KG1 (cell line): ENCODE data around the gene AADAC.
A peak's percentile ranks its signal among the peaks of the same experiment; 100 is the strongest.
"Not testable (repeated sequence)": the region's sequence is repeated elsewhere in the genome, so short reads cannot be mapped to it uniquely, and the experiment has no call there.

ENCODE experiments used
- DNase-seq: peaks from one replicate; lab custom pipeline; 2025; lab: John Stamatoyannopoulos, UW

AADAC gene

GRCh38 chr3:151796105-151796680 lies 17.7 kb upstream of the AADAC start:
- DNase-seq = no peak

DNA sequence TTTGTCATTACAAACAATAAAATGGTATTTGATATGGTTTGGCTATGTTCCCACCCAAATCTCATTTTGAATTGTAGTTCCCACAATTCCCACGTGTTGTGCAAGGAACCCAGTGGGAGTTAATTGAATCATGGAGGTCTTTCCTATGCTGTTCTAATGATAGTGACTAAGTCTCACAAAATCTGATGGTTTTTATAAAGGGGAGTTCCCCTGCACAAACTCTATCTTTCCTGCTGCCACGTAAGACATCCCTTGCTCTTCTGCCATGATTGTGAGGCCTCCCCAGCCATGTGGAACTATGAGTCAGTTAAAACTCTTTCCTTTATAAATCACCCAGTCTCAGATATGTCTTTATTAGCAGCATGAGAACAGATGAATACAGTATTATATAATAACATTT lies 15.4 kb upstream of the AADAC start:
- no peak for DNase-seq

DNA sequence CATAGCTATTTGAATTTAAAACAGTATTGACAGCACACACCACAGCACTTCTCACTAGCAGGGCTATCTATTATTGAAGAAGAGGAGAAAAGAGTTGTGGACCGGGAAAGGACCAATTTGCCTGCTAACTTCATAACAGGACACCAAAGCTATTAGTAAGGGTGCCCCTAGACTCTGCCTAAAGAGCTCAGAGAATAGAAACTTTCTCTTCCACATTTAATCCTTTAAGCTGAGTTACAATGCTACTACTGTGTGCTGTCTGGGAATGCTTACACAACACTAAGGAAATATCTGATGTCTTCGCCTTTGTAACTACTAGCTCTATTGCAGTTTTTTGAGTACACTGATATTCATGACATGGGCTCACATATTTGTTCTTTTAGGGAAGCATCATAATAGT lies 13.5 kb upstream of the AADAC start:
- no peak for DNase-seq

GRCh38 chr3:151804267-151804666 lies 9.6 kb upstream of the AADAC start:
- DNase-seq = no peak

DNA sequence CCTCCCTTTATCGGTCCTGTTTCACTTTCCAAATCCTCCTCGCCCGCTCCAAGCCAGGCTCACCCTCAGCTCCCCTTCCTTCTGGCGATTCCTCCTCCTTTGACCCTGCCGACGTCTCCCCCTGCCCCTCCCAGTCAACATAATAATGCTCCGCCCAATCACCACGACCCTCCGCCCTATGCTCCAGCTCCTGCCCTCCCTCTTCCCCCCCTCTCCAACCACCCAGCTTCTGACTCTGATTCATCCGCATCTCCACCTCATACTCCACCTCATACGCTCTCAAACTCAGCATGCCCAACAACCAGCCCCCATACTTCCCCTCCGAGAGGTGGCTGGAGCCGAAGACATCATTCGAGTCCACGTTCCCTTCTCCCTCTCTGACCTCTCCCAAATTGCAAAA lies 7.1 kb upstream of the AADAC start:
- no peak for DNase-seq

DNA sequence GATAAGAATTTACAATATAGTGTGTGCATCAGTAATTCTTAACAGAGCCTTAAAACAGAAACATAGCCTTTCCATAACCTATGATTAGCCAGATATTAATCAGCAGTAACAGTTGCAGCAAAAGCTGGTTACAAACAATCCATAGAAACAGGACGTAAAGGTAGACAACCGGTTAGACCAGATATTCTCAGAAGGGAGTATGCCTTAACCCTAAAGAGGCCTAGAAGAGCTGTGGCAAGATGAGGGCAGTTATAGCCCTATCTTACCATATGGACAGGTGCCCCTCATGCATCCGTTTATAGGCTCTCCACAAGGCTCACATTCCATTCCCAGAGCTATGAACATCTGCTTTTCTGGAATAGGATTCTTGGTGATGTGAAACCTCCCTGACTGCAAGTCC lies 5.0 kb upstream of the AADAC start:
- DNase-seq = not testable (repeated sequence)

DNA sequence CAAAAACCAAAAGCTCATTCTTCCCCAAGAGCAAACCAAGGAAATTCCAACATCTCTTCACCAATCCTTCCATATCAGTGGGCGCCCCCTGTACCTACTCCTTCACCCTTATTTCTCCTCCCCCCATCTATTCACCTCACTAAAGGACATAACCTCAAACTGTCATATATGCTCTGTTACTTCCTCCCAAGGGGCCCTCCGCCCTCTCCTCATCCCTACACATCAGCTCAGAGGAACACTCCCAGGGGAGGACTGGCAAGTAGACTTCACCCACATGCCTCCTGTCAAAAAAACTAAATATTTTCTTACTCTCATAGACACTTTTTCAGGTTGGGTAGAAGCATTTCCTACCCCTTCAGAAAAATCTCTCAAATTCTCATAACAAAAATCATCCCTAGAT lies 2.4 kb upstream of the AADAC start:
- no peak for DNase-seq

DNA sequence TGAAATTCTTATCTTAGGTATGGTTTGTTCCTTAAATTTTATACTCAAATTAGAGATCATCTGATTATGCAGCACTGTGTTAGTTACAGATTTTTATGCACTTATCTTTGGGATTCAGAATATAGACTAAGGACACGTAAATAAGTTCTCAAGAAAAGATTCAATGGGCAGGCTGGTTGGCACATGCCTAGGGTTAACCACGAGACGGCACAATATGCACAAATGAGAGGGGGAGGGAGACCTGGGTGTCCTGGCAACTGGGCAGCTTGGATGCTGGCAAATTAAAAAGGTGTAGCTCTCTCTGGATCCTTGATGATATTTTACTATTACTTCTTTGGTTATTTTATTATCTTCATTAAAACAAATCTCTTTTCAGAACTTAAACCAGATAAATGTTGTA lies 672 bp downstream of the AADAC start:
- DNase-seq = no peak

DNA sequence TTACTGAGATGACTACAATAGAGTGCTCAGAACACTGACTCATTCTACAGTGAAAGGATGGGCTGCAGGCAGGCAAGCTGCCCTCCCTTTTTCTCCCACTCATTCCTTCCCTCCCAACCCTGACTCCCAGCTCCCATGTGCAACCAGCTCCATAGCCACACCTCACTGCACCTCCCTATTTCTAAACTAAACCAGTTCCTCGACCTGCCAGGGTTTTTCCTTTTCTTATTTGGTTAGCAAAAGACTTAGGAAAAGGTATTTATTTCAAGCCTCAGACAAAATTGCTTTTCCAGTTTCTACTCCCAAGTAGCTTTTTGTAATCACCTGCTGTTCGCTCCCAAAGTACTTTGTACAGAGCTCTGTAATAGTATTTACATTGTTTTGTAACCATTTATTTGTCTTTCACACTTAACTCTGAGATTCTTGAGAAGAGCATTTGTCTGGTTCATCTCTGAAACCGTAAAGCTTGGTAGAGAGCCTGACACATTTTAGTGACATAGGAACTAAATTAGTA lies 2.2 kb downstream of the AADAC start:
- DNase-seq = no peak

- DNase-seq = no peak
Observed at GRCh38 chr3:151817473-151817872, 3.6 kb downstream of the AADAC start.

- no peak for DNase-seq
Observed at GRCh38 chr3:151818361-151818760, 4.4 kb downstream of the AADAC start.

- DNase-seq = no peak
Observed at GRCh38 chr3:151819910-151820309, 6.0 kb downstream of the AADAC start.

DNA sequence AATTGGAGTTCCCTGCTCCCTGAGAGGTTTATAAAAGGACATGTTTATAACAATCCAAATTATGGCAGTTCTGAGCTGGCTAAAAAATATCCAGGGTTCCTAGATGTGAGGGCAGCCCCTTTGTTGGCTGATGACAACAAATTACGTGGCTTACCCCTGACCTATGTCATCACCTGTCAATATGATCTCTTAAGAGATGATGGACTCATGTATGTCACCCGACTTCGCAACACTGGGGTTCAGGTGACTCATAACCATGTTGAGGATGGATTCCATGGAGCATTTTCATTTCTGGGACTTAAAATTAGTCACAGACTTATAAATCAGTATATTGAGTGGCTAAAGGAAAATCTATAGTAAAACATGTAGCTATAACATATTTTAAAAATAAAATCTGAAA lies 13.9 kb downstream of the AADAC start:
- no peak for DNase-seq

- DNase-seq = peak; percentile 5
Observed at GRCh38 chr3:151835751-151836525, 22.0 kb downstream of the AADAC start.

GRCh38 chr3:151837057-151837456 lies 23.1 kb downstream of the AADAC start:
- DNase-seq = no peak

DNA sequence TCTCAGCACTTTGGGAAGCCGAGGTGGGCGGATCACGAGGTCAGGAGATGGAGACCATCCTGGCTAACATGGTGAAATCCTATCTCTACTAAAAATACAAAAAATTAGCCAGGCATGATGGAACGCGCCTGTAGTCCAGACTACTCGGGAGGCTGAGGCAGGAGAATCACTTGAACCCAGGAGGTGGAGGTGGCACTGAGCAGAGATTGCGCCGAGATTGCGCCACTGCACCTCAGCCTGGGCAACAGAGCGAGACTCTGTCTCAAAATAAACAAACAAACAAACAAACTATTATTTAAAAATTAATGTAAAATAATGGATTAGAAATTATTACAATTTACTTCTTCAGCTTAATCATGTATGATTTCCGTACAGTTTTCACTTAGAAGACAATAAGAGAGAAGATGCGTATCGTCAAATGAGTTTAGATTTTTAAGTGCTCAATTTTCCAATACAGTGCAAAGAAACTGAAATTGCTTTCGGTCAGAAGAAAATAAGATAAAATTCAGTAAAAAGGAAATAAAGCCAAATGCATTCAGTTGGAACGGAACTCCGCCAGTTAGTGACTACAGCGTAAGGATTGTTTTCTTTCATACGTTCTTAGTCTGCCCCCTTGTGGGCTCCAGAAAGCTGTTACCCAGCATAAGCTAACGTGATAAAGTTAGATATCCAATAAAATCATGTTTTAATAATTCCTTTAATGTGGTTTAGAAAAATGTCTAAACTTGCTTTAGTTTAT lies 24.8 kb downstream of the AADAC start:
- DNase-seq = peak; percentile 79

GRCh38 chr3:151839313-151839631 lies 25.4 kb downstream of the AADAC start:
- no peak for DNase-seq

GRCh38 chr3:151841801-151842200 lies 27.9 kb downstream of the AADAC start:
- no peak for DNase-seq

GRCh38 chr3:151843275-151843674 lies 29.4 kb downstream of the AADAC start:
- no peak for DNase-seq

DNA sequence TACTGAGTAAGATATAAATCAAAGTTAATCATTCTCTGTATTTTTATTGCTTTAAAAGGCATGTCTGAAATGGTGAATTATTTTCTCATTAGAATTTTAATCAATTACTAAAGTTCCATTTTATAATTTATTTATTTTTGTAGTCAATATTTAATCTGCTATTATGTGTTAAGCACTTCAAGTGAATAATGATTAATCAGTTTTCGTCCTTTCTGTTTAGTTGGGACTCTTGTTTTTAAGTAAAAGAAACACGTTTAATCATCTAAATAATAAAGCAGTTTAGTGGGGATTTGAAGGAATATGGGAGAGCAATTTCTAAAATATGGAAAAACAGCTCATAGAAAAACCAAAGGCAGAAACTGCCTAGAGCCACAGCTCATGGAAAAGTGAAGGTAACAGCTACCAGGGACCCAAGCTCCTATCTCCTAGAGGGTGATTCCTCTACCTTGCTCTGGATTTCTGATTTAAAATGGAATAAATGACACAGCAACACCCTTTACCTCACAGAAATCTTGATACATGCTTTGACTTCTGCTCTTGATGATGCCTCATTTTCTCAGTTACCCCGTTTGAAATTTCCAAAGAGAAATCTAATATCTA lies 31.5 kb downstream of the AADAC start:
- DNase-seq = no peak

GRCh38 chr3:151850065-151850464 lies 36.1 kb downstream of the AADAC start:
- not testable (repeated sequence) for DNase-seq

GRCh38 chr3:151852074-151852811 lies 38.3 kb downstream of the AADAC start:
- no peak for DNase-seq
